Measurements from ENCODE around the gene HES4. TPM values are rescaled to one million over a fixed set of nuclear protein-coding genes. Genes with fewer than 3 reads are reported as not detected.

The HES4 gene
- total and polyA plus RNA-seq, 2 donors (not counting 3 experiments of a cell fraction or from before 2014, with no cell fraction given), result 30.5 to 37.6 TPM

DNA sequence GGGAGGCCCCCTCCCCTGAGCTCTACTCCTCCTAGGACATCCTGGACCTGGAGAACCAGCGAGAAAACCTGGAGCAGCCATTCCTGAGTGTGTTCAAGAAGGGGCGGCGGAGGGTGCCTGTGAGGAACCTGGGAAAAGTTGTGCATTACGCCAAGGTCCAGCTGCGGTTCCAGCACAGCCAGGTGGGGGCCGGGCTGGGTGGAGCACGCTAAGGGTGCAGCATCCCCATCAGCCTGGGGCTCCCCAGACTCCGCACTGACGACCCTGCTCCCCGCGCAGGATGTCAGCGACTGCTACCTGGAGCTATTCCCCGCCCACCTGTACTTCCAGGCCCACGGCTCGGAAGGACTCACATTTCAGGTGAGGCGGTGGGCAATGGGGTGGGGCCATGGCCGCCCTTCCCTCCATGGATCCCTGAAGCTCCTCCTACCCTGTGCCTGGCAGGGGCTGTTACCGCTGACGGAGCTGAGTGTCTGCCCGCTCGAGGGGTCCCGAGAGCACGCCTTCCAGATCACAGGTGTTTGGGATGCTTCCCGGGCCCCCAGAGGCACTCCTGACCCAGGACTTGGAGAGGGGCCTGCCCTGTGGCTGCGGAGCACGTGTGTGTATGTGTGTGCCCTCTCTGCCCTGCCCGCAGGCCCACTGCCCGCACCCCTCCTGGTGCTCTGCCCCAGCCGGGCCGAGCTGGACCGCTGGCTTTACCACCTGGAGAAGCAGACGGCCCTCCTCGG is 29.5 kb downstream of the HES4 start:
- no peak overlapping the region for H3K9ac ChIP-seq (replicated peaks; ENCODE audit: extremely low read depth, insufficient read depth, low read length)
- ChIA-PET CTCF (interaction anchor here (0.7 to 1.0 kb wide), 2 partner anchors 14 to 40 kb away, joined by 3 to 4 read pairs; no protein-coding TSS in a partner anchor), POLR2A (no interaction called here)

DNA sequence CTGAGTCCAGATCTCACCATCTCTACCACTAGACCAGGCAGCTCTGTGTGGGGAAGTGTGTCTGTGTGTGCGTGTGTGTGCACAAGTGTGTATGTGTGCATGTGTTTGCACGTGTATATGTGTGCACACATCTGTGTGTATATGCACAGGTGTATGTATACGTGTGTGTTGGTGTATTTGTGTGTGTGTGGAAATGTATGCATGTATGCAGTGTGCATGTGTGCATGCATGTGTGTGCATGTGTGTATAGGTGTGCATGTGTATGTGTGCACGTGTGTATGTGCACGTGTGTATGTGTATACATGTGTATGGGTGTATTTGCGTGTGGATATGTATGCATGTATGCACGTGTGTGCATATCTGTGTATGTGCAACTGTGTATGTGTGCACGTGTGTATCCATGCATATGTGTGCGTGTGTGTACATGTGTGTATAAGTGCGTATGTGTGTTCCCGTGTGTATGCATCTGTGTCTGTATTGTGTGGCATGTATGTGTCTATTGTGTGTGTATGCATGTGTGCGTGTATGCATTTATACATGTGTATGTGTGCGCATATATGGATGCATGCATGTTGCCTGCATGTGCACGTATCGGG is 30.5 kb downstream of the HES4 start:
- Histone ChIP-seq H3K9me1 (replicated peaks; ENCODE audit: control insufficient read depth, extremely low read depth, insufficient read depth, low read length) (no peaks in the 10 kb centered on the region), H2AFZ (ENCODE audit: low read depth, low read length) (no peak overlapping the region), H3K27ac (ENCODE audit: insufficient read depth, low read depth, low read length) (no peak overlapping the region), H3K4me2 (ENCODE audit: insufficient read depth, low read length) (no peak overlapping the region), H3K79me2 (ENCODE audit: control insufficient read depth, insufficient read depth, low read length) (no peaks in the 10 kb centered on the region), H3K36me3 (ENCODE audit: control insufficient read depth in 2 of 2, extremely low read depth in 1 of 2, insufficient read depth in 2 of 2, low read length in 2 of 2) (no peaks in the 10 kb centered on the region), H3K27me3 (ENCODE audit: control insufficient read depth in 2 of 2, insufficient read depth in 2 of 2, low read length in 2 of 2) (peaks cover 2% of the 10 kb centered on the region in 2 experiments), H4K20me1 (replicated peaks; ENCODE audit: control insufficient read depth, extremely low read depth, insufficient read depth, low read length) (no peaks in the 10 kb centered on the region), H3K4me1 (ENCODE audit: control insufficient read depth, extremely low read depth, insufficient read depth, low read length) (peaks cover 11% of the 10 kb centered on the region), H3K4me3 (replicated peaks in 1 of 3; ENCODE audit: insufficient read depth in 1 of 3, low read depth in 1 of 3, low read length in 3 of 3) (no peak overlapping the region), H3K9ac (replicated peaks; ENCODE audit: extremely low read depth, insufficient read depth, low read length) (no peak overlapping the region), H3K9me3 (replicated peaks; ENCODE audit: control insufficient read depth, insufficient read depth, low read length) (no peaks in the 10 kb centered on the region)
- no TSS peak for BruUV-seq (replicated peaks)
- TF ChIP-seq FOS (IDR thresholded peaks at IDR 0.05; ENCODE audit: borderline replicate concordance, insufficient read depth, low read length) (no peak), POLR2AphosphoS5 (IDR thresholded peaks at IDR 0.05; ENCODE audit: insufficient read depth, low read depth, low read length) (no peak), POLR2A (IDR thresholded peaks at IDR 0.05; ENCODE audit: low read depth, low read length) (no peak), MYC (IDR thresholded peaks at IDR 0.05; ENCODE audit: low read depth, low read length) (no peak), MAX (IDR thresholded peaks at IDR 0.05; ENCODE audit: insufficient read depth, insufficient read length) (peak; percentile 23), JUN (IDR thresholded peaks at IDR 0.05; ENCODE audit: borderline replicate concordance, insufficient read depth, insufficient read length, low read depth) (no peak), EZH2 (IDR thresholded peaks at IDR 0.05; ENCODE audit: borderline replicate concordance, low read depth, low read length, severe bottlenecking) (no peak)
- FAIRE-seq, result no peak
- intact Hi-C loops (cut with micrococcal nuclease) (no loop called here), dilution Hi-C loops (cut with MboI; ENCODE audit: extremely low pct_ligation_motif_present, low sequenced_read_pairs) (no loop called here)
- ChIA-PET POLR2A (no interaction called here), CTCF (no interaction called here)
- DNase-seq (ENCODE audit: low read depth, low spot score), result no peak

More for the DNA sequence above, 29.5 kb downstream of the HES4 start:
- H3K36me3 ChIP-seq (ENCODE audit: control insufficient read depth in 2 of 2, extremely low read depth in 1 of 2, insufficient read depth in 2 of 2, low read length in 2 of 2), result no peaks in the 10 kb centered on the region
- DNase-seq (ENCODE audit: low read depth, low spot score) (no peak), FAIRE-seq (no peak)
- dilution Hi-C loops (cut with MboI; ENCODE audit: extremely low pct_ligation_motif_present, low sequenced_read_pairs) (no loop called here), intact Hi-C loops (cut with micrococcal nuclease) (no loop called here)
- H3K79me2 ChIP-seq (ENCODE audit: control insufficient read depth, insufficient read depth, low read length), result no peaks in the 10 kb centered on the region
- no peak overlapping the region for H2AFZ ChIP-seq (ENCODE audit: low read depth, low read length)
- H3K9me1 ChIP-seq (replicated peaks; ENCODE audit: control insufficient read depth, extremely low read depth, insufficient read depth, low read length), result no peaks in the 10 kb centered on the region
- no TSS peak for BruUV-seq (replicated peaks)
- no peak overlapping the region for H3K4me3 ChIP-seq (replicated peaks in 1 of 3; ENCODE audit: insufficient read depth in 1 of 3, low read depth in 1 of 3, low read length in 3 of 3)
- peaks cover 2% of the 10 kb centered on the region in 2 experiments for H3K27me3 ChIP-seq (ENCODE audit: control insufficient read depth in 2 of 2, insufficient read depth in 2 of 2, low read length in 2 of 2)
- H3K4me1 ChIP-seq (ENCODE audit: control insufficient read depth, extremely low read depth, insufficient read depth, low read length), result peaks cover 11% of the 10 kb centered on the region
- no peak overlapping the region for H3K27ac ChIP-seq (ENCODE audit: insufficient read depth, low read depth, low read length)
- no peak overlapping the region for H3K4me2 ChIP-seq (ENCODE audit: insufficient read depth, low read length)
- H3K9me3 ChIP-seq (replicated peaks; ENCODE audit: control insufficient read depth, insufficient read depth, low read length), result no peaks in the 10 kb centered on the region
- H4K20me1 ChIP-seq (replicated peaks; ENCODE audit: control insufficient read depth, extremely low read depth, insufficient read depth, low read length), result no peaks in the 10 kb centered on the region
- TF ChIP-seq EZH2 (IDR thresholded peaks at IDR 0.05; ENCODE audit: borderline replicate concordance, low read depth, low read length, severe bottlenecking) (peak; percentile 30), JUN (IDR thresholded peaks at IDR 0.05; ENCODE audit: borderline replicate concordance, insufficient read depth, insufficient read length, low read depth) (no peak)
